GM10266 (cell line): Measurements from ENCODE around the gene HACD1.

Experiments
- DNase-seq: peaks from one replicate; pipeline ENCODE4 v3.0.0; 2012; ENCODE audit errors: extremely low spot score
- TF ChIP-seq, protein P1 (sequence below): IDR thresholded peaks from 2 replicates; pipeline ENCODE4 v1.5.1; 2012; ENCODE audit warnings: mild to moderate bottlenecking, low read depth; ENCODE audit not compliant: control insufficient read depth, insufficient read depth; ENCODE audit errors: missing control alignments

Gene HACD1

DNA sequence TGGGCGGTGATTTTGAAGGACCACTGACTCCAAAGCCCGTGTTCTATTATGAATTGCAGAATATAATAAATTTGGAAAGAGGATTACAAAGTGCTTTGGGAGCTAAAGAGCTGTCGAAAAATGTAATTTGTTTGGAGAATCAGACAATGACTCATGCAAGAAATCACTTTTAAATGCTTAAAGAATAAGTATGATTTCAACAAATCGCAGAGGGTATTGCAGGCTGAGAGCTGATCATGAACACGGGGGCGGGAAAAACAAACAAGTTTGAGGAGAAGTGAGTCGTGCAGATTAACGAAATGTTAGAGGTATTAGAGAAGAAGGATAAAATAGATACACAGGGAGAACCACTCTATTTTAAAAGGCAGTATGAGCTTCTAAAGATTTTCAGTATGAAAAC is 4.9 kb upstream of the HACD1 start:
- TF ChIP-seq, protein P1, sequence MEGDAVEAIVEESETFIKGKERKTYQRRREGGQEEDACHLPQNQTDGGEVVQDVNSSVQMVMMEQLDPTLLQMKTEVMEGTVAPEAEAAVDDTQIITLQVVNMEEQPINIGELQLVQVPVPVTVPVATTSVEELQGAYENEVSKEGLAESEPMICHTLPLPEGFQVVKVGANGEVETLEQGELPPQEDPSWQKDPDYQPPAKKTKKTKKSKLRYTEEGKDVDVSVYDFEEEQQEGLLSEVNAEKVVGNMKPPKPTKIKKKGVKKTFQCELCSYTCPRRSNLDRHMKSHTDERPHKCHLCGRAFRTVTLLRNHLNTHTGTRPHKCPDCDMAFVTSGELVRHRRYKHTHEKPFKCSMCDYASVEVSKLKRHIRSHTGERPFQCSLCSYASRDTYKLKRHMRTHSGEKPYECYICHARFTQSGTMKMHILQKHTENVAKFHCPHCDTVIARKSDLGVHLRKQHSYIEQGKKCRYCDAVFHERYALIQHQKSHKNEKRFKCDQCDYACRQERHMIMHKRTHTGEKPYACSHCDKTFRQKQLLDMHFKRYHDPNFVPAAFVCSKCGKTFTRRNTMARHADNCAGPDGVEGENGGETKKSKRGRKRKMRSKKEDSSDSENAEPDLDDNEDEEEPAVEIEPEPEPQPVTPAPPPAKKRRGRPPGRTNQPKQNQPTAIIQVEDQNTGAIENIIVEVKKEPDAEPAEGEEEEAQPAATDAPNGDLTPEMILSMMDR, result no peak
- no peak for DNase-seq

DNA sequence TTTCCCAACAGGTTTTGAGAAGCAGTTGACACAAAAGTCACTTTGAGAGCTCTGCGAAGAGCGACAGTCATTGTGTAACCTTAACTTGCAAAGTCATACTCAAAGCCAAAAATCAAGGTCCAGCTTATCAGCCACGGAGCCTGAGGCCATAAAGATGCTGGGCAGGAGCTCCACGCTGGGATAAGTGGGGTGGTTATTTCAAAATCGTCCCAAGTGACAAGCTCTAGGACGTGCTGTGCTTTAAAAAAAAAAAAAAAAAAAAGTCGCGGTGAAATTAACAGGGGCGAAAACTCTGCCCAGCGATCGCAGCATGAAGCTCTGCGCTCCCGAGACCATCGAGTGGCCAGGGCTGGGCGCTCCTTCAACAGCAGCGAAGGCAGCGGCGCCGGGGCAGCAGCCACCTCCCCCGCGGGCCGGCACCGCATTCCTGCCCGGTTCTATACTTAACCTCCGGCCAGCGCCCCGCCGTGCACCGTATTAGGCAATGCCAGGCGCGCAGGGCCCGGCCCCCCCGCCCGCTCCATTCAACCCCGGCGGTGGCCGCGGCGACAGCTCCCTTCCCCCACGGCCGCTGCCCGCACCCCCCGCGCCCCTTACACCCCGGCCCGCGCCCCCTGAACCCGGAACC is 657 bp downstream of the HACD1 start:
- peak; percentile 59 for DNase-seq
- TF ChIP-seq, protein P1, result no peak

DNA sequence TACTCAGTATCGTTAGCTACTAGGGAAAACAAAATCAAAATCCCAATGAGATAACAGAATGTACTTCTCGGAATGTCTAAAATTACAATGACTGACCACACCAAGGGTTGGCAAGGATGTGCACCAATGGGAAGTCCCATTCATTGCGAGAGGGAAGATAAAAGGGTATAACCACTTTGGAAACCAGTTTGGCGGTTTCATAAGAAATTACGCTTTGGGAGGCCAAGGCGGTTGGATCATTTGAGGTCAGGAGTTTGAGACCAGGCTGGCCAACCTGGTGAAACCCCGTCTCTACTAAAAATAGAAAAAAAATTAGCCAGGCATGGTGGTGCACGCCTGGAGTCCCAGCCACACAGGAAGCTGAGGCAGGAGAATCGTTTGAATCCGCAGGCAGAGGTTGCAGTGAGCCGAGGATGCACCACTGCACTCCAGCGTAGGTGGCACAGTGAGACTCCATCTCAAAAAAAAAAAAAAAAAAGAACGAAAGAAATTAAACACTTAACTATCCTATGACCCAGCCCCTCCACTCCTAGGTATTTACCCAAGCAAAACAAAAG is 7.6 kb downstream of the HACD1 start:
- TF ChIP-seq, protein P1, result no peak

DNA sequence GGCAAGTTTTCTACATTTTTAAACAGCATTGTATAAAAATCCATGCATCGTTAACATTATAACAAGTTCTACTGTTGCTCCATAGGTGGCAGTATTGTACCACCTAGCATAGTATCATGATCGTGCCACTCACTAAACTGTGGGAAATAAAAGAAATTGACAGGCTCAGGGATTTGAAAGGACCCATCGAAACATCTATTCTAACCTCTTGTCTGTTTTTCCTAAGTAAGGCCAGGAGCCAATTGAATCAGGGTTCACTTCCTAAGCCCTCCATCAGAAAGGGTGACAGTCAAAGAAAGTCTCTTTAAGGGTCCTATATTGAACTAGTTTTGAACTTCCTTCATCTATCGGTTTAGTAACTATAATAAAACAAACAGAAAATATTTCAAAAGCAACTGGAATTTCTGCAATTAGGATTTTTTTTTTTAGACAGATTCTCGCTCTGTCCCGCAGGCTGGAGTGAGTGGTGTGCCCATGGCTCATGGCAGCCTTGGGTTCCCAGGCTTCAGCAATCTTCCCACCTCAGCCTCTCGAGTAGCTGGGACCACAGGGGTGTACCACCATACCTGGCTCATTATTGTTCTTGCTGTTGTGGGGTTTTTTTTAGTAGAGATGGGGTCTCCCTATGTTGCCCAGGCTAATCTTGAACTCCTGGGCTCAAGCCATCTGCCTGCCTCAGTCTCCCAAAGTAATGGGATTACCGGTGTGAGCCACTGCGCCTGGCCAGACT is 9.4 kb downstream of the HACD1 start:
- DNase-seq, result peak; percentile 53
- TF ChIP-seq, protein P1, result peak; percentile 71

More for the DNA sequence above, 7.6 kb downstream of the HACD1 start:
- no peak for DNase-seq

DNA sequence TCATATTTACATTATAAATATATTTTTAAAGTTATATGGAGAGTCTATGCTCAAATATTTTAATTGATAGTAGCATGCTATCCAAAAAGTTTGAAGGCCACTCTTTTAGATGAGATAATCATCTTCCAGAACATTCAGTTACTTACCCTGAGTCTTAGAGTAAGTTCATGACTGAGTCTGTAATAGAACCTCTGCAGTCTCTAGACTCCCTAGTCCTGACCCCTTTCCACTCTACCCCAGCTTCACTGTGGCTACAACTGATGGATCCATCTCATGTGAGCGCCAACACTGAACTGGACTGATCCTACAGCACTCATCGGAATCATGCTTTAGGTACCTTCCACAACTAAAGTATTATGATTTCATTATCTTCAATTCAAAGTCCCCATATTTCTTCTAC is 10.1 kb downstream of the HACD1 start:
- DNase-seq, result no peak
- TF ChIP-seq, protein P1, result no peak

DNA sequence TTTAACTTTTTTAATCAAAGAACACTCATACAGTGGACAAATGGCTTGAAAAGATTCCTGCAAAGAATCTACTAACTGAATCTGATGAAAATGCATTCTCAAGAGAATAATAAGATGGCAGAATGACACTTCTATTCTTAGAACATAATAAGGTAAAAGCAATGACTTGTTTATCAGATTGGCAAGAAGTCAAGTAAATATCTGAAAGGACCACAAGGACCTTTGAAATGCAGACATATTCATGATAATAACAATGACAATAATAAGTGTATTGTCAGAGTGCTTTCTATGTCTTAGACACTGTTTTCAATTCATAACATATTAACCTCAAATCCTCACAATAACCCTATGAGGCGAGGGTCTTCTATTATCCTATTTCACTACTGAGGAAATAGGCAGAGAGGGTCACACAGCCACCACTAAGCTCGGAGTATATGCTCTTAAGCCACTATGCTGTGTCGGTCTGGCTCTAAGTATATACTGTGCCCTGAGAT is 10.6 kb downstream of the HACD1 start:
- TF ChIP-seq, protein P1, result no peak
- no peak for DNase-seq

DNA sequence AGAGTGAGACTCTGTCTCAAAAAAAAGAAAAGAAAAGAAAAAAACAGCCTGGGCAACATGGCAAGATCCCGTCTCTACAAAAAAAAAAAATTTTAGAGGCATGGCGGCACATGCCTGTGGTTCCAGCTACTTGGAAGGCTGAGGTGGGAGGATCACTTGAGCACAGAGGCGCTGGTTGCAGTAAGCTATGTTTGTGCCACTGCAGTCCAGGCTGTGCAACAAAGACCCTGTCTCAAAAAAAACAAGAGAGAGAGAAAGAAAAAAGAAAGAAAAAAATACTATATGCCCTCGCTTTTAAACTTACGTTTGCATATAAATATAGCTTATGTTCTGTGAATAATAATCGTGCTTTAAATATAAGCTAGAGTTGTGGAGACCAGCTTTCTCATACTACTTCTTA is 11.2 kb downstream of the HACD1 start:
- TF ChIP-seq, protein P1, result no peak
- DNase-seq, result no peak
